Measurements from ENCODE around the gene MOGAT1.
A peak's percentile ranks its signal among the peaks of the same experiment; 100 is the strongest.
"Not testable (repeated sequence)": the region's sequence is repeated elsewhere in the genome, so short reads cannot be mapped to it uniquely, and the experiment has no call there.

MOGAT1 gene

DNA sequence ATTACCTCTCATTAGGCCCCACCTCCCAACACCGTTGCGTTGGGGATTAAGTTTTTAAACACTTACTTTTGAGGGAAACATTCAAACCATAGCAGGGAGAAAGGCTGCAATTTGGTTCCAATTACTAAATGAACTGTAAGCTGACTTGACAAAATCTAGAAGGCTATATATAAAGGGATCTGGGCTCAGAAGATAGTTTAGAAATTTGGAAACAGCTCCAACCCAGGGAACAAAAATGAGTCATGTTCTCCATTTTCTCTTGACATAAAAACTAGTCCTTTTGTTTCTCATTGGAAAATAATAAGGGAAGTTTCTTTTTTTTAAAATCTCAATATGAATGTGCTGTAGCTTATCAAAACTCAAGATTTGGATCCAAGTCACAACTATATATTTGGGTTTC is 17.5 kb downstream of the MOGAT1 start:
- FAIRE-seq, result no peak
- DNase-seq (ENCODE audit: insufficient read length, low spot score), result no peak
- TF ChIP-seq POLR2A (IDR thresholded peaks at IDR 0.05; ENCODE audit: low read depth, low read length), result no peak

DNA sequence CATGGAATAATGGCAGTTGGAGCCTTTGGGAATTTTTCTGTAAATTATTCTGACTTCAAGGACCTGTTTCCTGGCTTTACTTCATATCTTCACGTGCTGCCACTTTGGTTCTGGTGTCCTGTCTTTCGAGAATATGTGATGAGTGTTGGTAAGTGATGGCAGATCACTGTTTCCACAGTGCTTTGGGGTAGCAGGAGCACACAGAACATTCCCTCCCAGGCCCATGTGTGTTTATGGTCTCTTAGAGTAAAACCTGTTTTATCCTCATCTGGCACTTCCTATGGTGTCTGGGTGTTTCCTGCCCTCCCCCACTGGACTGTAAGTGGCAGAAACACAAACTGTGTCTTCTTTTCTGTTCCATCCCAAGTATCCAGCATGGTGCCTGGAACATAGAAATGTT is 17.9 kb downstream of the MOGAT1 start:
- FAIRE-seq (peak; percentile 43), DNase-seq (ENCODE audit: insufficient read length, low spot score) (no peak)
- no peak for TF ChIP-seq POLR2A (IDR thresholded peaks at IDR 0.05; ENCODE audit: low read depth, low read length)

DNA sequence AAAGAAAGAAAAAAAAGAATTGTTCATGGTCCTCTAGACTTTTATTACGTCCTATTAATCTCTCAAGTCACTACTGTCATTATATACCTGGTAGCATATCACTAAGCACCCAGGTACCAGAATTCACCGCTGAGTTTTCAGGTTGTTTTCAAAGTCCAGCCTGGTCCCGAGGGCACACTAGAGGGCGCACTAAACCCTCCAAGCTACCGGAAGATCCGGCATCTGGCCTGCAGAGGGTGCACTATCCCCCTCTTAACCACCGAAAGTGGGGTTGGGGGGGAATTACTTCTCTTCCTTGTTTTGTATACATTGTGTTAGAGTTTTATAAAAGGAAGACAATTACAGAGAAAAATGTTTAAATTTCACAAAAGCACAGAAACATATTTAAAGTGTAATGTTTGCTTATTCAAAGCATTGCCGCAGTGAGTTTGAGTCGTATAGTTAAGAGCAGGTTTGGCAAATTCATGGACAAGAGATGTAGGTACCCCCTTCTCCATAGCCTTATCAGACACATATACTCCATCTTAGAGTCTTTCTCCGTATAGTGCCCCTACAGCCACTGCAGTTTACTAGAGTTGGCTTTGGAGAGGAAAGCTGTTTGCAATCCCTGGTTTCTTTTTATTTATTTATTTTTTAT is 19.2 kb downstream of the MOGAT1 start:
- DNase-seq (ENCODE audit: insufficient read length, low spot score), result peak; percentile 66
- FAIRE-seq, result peak; percentile 89
- no peak for TF ChIP-seq POLR2A (IDR thresholded peaks at IDR 0.05; ENCODE audit: low read depth, low read length)

DNA sequence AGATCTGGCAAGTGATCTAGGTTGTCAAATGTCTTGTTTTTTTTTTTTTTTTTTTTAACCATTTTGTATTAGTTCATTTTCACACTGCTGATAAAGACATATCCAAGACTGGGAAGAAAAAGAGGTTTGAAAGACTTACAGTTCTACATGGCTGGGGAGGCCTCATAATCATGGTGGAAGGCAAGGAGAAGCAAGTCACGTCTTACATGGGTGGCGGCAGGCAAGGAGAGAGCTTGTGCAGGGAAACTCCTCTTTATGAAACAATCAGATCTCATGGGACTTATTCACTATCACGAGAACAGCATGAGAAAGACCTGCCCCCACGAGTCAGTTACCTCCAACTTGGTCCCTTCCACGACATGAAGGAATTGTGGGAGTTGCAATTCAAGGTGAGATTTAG is 22.0 kb downstream of the MOGAT1 start:
- FAIRE-seq; DNase-seq (ENCODE audit: insufficient read length, low spot score): not testable (repeated sequence)

DNA sequence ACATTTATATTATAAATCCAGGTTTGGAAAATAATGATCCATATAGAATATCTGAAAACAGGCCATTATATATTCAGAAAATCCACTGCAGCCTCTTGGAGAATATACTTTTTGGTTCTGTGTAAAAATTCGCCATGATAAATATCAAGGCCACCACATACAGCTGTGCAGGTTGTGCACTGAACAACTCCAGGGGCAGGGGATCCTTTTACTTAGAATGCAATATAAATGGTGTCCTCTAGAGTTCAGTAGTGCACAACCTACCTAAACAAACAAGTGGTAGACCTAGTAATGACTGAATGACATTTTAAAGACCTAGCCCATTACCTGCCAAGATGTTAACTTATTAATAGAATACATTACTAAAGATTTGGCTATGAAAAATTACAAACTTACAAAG is 22.4 kb downstream of the MOGAT1 start:
- DNase-seq (ENCODE audit: insufficient read length, low spot score) (no peak), FAIRE-seq (no peak)
- no peak for TF ChIP-seq POLR2A (IDR thresholded peaks at IDR 0.05; ENCODE audit: low read depth, low read length)

DNA sequence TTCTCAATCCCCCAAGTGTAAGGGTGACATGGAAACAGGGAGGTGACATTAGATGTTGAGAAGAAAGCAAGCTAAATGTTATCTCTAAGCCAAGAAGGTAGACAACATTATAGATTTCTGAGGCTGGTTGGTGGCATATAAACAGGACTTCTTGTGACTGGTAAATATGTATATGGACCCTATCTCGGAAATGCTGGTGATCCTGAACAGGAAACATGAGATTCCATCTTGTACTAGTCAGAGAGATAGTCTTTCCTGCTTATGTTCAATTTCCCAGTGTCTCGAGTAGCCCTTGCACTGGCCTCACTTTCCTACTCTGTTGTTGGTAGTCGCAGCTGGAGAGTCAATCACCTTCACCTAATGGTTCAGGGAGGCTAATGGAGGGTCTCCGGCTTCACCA is 26.8 kb downstream of the MOGAT1 start:
- no peak for FAIRE-seq
- TF ChIP-seq POLR2A (IDR thresholded peaks at IDR 0.05; ENCODE audit: low read depth, low read length), result no peak
- DNase-seq (ENCODE audit: insufficient read length, low spot score), result no peak

DNA sequence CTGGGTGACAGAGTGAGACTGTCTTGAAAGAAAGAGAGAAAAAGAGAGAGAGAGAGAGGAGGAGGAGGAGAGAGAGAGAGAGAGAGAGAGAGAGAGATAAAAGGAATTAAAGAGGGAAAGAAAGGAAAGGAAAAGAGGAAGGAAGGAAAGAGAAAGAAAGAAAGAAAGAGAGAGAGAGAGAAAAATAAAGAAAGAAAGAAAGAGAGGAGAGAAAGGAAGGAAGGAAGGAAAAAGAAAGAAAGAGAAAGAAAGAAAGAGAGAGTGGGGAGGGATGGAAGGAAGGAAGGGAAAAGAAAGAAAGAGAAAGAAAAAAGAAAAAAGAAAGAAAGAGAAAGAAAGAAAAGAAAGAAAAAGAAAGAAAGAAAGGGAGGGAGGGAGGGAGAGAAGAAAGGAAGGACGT is 29.8 kb downstream of the MOGAT1 start:
- FAIRE-seq, result no peak
- TF ChIP-seq POLR2A (IDR thresholded peaks at IDR 0.05; ENCODE audit: low read depth, low read length), result no peak
- DNase-seq (ENCODE audit: insufficient read length, low spot score), result no peak

DNA sequence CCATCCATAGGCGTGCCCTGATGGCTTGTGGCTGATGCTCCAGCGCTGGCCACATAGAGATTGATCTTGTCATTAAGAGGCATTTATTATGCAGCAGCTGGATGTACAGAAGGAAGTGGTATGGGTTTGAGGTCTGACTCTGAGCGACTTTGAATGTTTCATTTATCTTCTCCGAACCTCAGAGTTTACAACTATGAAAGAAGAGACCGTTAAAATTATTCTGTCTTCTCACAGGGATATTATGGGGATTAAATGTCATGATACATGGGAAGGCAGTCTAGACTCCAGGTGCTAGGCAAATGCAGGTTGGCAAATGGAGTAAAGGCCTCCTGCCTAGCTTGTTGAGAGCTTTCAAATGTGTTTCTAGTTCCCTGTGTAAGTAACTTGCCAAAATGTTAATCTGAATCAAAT is 30.3 kb downstream of the MOGAT1 start:
- FAIRE-seq (no peak), DNase-seq (ENCODE audit: insufficient read length, low spot score) (no peak)
- TF ChIP-seq POLR2A (IDR thresholded peaks at IDR 0.05; ENCODE audit: low read depth, low read length), result no peak

DNA sequence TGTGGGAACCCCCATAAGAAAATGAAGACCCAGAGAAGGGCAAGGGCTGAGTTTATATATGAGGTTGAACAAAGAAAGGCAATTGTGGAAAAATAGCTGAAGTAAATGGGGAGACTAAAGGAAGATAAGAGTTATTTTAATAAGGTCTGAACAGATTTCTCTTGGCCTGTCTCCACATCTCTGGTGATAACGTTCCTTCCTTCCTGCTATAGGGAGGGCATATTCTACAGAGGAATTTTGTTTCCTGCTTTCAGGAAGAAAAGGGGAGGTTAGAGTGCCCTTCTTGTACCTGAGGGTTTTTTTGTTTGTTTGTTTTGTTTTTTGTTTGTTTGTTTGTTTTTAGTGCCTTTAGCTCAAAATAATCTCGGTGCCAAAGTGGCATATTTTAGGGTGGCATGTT is 31.6 kb downstream of the MOGAT1 start:
- FAIRE-seq (no peak), DNase-seq (ENCODE audit: insufficient read length, low spot score) (no peak)
- TF ChIP-seq POLR2A (IDR thresholded peaks at IDR 0.05; ENCODE audit: low read depth, low read length), result no peak

DNA sequence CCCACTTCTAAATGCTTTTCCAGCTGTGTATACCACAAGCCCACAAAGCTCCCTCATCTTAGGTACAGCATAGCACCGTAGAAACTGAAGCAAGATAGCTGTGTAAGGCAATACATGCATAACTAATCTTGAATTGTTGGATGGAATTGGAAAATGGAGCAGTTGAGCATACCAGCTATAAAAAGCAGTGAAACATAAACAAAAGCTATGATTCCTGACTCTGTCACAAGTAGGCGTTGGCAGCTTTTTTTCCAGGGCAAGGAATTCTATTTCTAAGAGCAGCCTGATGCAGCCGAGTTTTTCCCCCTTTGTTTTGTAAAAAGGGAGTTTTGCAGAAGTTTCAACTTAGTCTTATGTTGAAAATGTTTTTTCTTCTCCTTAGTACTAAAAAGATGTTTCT is 32.4 kb downstream of the MOGAT1 start:
- TF ChIP-seq POLR2A (IDR thresholded peaks at IDR 0.05; ENCODE audit: low read depth, low read length), result no peak
- DNase-seq (ENCODE audit: insufficient read length, low spot score) (no peak), FAIRE-seq (no peak)

DNA sequence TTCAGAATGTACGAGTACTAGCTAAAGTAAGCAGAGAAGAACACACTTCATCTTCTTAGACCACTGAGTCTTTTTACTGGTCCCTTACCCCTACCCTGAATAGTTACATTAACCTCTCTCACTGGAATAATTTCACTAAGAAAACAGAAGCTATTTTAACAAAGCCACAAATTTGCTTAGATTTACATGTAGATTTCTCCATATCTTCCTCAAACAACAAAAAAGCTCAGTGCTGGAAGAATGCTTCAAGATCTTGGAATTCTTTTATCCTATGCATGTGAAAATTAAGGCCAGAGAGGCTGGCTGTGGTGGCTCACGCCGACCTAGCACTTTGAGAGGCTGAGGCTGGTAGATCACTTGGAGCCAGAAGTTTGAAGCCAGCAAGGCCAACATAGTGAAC is 35.2 kb downstream of the MOGAT1 start:
- DNase-seq (ENCODE audit: insufficient read length, low spot score) (no peak), FAIRE-seq (no peak)
- no peak for TF ChIP-seq POLR2A (IDR thresholded peaks at IDR 0.05; ENCODE audit: low read depth, low read length)

DNA sequence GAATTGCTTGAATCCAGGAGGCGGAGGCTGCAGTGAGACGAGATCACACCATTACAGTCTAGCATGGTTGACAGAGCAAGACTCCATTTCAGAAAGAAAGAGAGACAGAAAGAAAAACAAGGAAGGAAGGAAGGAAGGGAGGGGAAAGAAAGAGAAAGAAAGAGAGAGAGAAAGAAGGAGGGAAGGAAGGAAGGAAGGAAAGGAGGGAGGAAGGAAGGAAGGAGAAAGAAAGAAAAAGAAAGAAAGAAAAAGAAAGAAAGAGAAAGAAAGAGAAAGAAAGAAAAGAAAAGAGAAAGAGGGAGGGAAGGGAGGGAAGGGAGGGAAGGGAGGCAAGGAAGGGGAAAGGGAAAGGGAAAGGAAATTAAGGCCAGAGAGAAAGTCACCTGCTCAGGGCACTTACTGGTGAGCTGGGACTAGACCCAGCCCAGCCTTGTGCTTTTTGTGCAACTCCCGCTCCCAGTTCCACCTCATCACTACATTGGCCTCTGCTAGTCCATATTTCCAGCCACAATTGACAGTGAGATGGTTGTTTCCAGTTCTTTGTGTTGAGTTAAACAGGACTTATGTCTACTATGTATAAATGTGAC is 35.7 kb downstream of the MOGAT1 start:
- peak; percentile 48 for FAIRE-seq
- no peak for TF ChIP-seq POLR2A (IDR thresholded peaks at IDR 0.05; ENCODE audit: low read depth, low read length)
- DNase-seq (ENCODE audit: insufficient read length, low spot score), result no peak

DNA sequence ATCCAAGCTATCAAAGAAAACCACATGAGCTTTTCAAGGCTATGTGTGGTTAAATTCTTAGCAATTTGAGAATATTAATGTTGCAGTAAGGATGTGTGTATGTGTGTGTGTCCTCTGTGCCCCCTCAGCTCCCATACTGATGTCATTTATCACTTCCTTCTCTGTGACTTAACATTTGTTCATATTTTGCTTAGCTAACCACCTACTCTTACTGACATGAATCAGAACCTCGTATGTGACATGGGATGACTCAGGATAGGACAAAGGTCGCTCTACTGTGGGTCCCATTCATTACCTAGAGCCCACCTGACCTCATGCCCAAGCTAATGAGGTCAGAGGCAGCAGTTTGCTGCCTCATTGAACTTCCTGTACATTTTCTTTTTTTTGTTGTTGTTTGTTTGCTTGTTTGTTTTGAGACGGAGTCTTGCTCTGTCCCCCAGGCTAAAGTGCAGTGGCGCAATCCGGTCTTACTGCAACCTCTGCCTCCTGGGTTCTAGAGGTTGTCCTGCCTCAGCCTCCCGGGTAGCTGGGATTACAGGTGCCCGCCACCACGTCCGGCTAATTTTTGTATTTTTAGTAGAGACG is 36.3 kb downstream of the MOGAT1 start:
- TF ChIP-seq POLR2A (IDR thresholded peaks at IDR 0.05; ENCODE audit: low read depth, low read length), result no peak
- DNase-seq (ENCODE audit: insufficient read length, low spot score), result no peak
- no peak for FAIRE-seq

DNA sequence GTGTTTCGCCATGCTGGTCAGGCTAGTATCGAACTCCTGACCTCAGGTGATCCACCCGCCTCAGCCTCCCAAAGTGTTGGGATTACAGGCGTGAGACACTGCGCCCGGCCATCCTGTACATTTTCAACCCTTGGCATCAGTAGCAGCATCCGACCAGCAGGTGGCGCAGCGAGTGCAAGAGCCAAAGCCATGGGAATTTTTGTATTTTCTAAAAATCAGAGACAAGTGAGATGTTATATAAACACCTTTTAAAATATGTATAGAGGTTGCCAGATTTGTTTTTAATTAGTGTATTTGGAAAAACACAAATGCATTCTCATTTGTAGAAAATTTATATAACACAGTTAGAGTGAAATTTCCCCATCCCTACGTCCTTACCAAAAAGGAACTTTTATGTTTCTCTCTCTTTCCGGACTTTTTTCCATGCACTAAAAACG is 36.8 kb downstream of the MOGAT1 start:
- FAIRE-seq (no peak), DNase-seq (ENCODE audit: insufficient read length, low spot score) (no peak)
- no peak for TF ChIP-seq POLR2A (IDR thresholded peaks at IDR 0.05; ENCODE audit: low read depth, low read length)

DNA sequence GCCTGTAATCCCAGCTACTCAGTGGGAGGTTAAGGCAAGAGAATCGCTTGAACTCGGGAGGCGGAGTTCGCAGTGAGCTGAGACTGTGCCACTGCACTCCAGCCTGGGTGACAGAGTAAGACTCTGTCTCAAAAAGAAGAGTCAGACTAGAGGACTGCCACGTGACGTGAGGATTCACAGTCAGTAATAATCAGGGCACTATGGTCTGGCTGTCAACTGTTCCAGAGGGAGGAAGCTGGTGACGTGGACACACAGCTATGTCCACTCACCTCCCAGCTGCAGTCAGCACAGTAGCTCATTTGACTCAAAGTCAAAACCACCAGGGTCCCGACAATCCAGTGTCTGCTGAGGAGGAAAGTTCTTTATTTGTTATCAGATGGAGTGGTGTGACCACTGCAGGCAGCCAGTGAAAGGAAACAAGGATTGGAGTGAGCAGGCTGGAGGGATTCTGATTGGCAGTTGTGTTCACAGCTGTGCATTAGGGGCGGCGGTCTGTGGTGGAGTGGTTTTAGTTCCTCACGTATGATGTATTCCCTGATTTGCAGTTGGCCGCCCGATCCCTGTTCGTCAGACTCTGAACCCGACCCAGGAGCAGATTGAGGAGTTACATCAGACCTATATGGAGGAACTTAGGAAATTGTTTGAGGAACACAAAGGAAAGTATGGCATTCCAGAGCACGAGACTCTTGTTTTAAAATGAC is 37.9 kb downstream of the MOGAT1 start:
- DNase-seq (ENCODE audit: insufficient read length, low spot score) (peak; percentile 75), FAIRE-seq (peak; percentile 98)
- no peak; the same call in 1 of the 2 replicates for TF ChIP-seq POLR2A (IDR thresholded peaks at IDR 0.05; ENCODE audit: low read depth, low read length)
